ENCODE results near the gene PLPPR1. TPM values are rescaled to one million over a fixed set of nuclear protein-coding genes. Genes with fewer than 3 reads are reported as not detected.

Gene PLPPR1
- 12.2 TPM in 2 replicates for total RNA-seq
- long read RNA-seq, transcript PLPPR1-202 (8 exons, 2,318 nt) = major isoform, 76 of 112 reads
- long read RNA-seq, transcript PLPPR1-201 (8 exons, 2,495 nt) = minor isoform, 15 of 112 reads
- long read RNA-seq, partial matches to known transcripts = 11 of 112 reads
- long read RNA-seq, other reads (novel, unspliced or antisense) = 10 of 112 reads

- peak; percentile 20 for TF ChIP-seq CTCF (IDR thresholded peaks at IDR 0.05; ENCODE audit: unreplicated experiment)
- DNase-seq (ENCODE audit: low spot score, unreplicated experiment) = peak; percentile 75
- peak within 1 kb of the TSS; percentile 94 for H3K27ac Mint-ChIP-seq
- H3K4me3 Mint-ChIP-seq (ENCODE audit: low read depth) = peak within 1 kb of the TSS; percentile 92
- no peaks in the 10 kb centered on the region for H3K9me3 Mint-ChIP-seq (ENCODE audit: low read depth)
- H3K4me1 Mint-ChIP-seq (ENCODE audit: low read depth) = peaks cover 20% of the 10 kb centered on the region
- H3K27me3 Mint-ChIP-seq = peaks cover 44% of the 10 kb centered on the region
- no peaks in the 10 kb centered on the region for H3K36me3 Mint-ChIP-seq (ENCODE audit: insufficient read depth)
Observed at GRCh38 chr9:101028346-101029314, at the start of gene PLPPR1. Gene PLPPR1, plus strand, starts transcription at chr9:101028727.

GRCh38 chr9:100989731-100990130, 38.8 kb upstream of the PLPPR1 start:
- no peak for TF ChIP-seq CTCF (IDR thresholded peaks at IDR 0.05; ENCODE audit: unreplicated experiment)
- Mint-ChIP-seq H3K4me1 (ENCODE audit: low read depth) (peaks cover 4% of the 10 kb centered on the region), H3K27me3 (no peaks in the 10 kb centered on the region), H3K27ac (no peak overlapping the region), H3K4me3 (ENCODE audit: low read depth) (no peak overlapping the region), H3K9me3 (ENCODE audit: low read depth) (no peaks in the 10 kb centered on the region), H3K36me3 (ENCODE audit: insufficient read depth) (no peaks in the 10 kb centered on the region)
- no peak for DNase-seq (ENCODE audit: low spot score, unreplicated experiment)

- Mint-ChIP-seq H3K4me1 (ENCODE audit: low read depth) (peaks cover 4% of the 10 kb centered on the region), H3K27me3 (no peaks in the 10 kb centered on the region), H3K27ac (no peak overlapping the region), H3K4me3 (ENCODE audit: low read depth) (no peak overlapping the region), H3K9me3 (ENCODE audit: low read depth) (no peaks in the 10 kb centered on the region), H3K36me3 (ENCODE audit: insufficient read depth) (no peaks in the 10 kb centered on the region)
- no peak for TF ChIP-seq CTCF (IDR thresholded peaks at IDR 0.05; ENCODE audit: unreplicated experiment)
- no peak for DNase-seq (ENCODE audit: low spot score, unreplicated experiment)
Observed at GRCh38 chr9:100990605-100991381, 37.7 kb upstream of the PLPPR1 start.

GRCh38 chr9:100992632-100993031, 35.9 kb upstream of the PLPPR1 start:
- Mint-ChIP-seq H3K4me3 (ENCODE audit: low read depth) (no peak overlapping the region), H3K27me3 (no peaks in the 10 kb centered on the region), H3K27ac (no peak overlapping the region), H3K4me1 (ENCODE audit: low read depth) (peaks cover 4% of the 10 kb centered on the region), H3K9me3 (ENCODE audit: low read depth) (no peaks in the 10 kb centered on the region), H3K36me3 (ENCODE audit: insufficient read depth) (no peaks in the 10 kb centered on the region)
- no peak for DNase-seq (ENCODE audit: low spot score, unreplicated experiment)
- TF ChIP-seq CTCF (IDR thresholded peaks at IDR 0.05; ENCODE audit: unreplicated experiment) = no peak
